Endothelial cell of umbilical vein (primary cell): ENCODE data around the gene MDN1. TPM values are rescaled to one million over a fixed set of nuclear protein-coding genes. Genes with fewer than 3 reads are reported as not detected.
A peak's percentile ranks its signal among the peaks of the same experiment; 100 is the strongest.

Experiments
- Bru-seq: library from RNA; stranded (reverse); fragments of 400-500 nt; gene quantifications from one replicate; lab custom pipeline; 2021; lab: Mats Ljungman, UMichigan
- BruChase-seq, 2 experiments: library from RNA; stranded (reverse); fragments of 400-500 nt; gene quantifications; one replicate each; lab custom pipeline; 2021; lab: Mats Ljungman, UMichigan
- BruUV-seq: library from RNA; stranded (reverse); fragments of 400-500 nt; replicated peaks from 2 replicates; lab custom pipeline; 2021; lab: Mats Ljungman, UMichigan
- CTCF ChIA-PET: fragments of 300-600, 350-600 bp; sonication (Branson Sonifier 250); formaldehyde crosslinking; loops from one replicate; lab custom pipeline; 2021; ENCODE audit warnings: antibody characterized with exemption, inconsistent platforms; lab: Charles Lee
- POLR2A ChIA-PET: fragments of 300-600, 350-600 bp; sonication (Branson Sonifier 250); formaldehyde crosslinking; loops from one replicate; lab custom pipeline; 2021; ENCODE audit warnings: antibody characterized with exemption, inconsistent platforms; lab: Charles Lee
- DNase-seq: peaks from one replicate; pipeline ENCODE4 v3.0.0-alpha.2; 2011; ENCODE audit warnings: low read depth, low spot score
- FAIRE-seq: peaks from 2 replicates; lab custom pipeline; 2011; peaks lifted over from hg19 to GRCh38; lab: Jason Lieb, UNC
- H2AFZ ChIP-seq: 2 replicates; pipeline ENCODE4 v1.6.0; 2012; ENCODE audit warnings: low read depth, low read length, control low read depth, inconsistent platforms
- H3K27ac ChIP-seq: 2 replicates; pipeline ENCODE4 v1.5.1; 2011; ENCODE audit warnings: low read depth, mild to moderate bottlenecking, control low read depth, low read length, moderate library complexity; ENCODE audit not compliant: insufficient read depth
- H3K27me3 ChIP-seq, 2 experiments: 2 replicates each; pipeline versions ENCODE4 v1.6.0 to v1.6.1; 2011; ENCODE audit warnings: low read length in 2 of 2, mixed read lengths in 1 of 2; ENCODE audit not compliant: control insufficient read depth in 2 of 2, insufficient read depth in 2 of 2
- H3K36me3 ChIP-seq, 2 experiments: 2 replicates in 1 of 2; 3 replicates in 1 of 2; pipeline ENCODE4 v1.5.1; 2011; ENCODE audit warnings: low read length in 2 of 2, mild to moderate bottlenecking in 1 of 2, moderate library complexity in 1 of 2; ENCODE audit not compliant: control insufficient read depth in 2 of 2, insufficient read depth in 2 of 2; ENCODE audit errors: extremely low read depth in 1 of 2
- H3K4me1 ChIP-seq: 3 replicates; pipeline ENCODE4 v1.5.1; 2011; ENCODE audit warnings: mild to moderate bottlenecking, low read length; ENCODE audit not compliant: control insufficient read depth, insufficient read depth; ENCODE audit errors: extremely low read depth
- H3K4me2 ChIP-seq: 2 replicates; pipeline ENCODE4 v1.6.1; 2011; ENCODE audit warnings: low read length, control low read depth, mixed read lengths; ENCODE audit not compliant: insufficient read depth
- H3K4me3 ChIP-seq, 3 experiments: fragments of 200-600 bp in 1 of 3; sonication (generic), shearing (Covaris generic) in 1 of 3; replicated peaks in 1 of 3; 2 replicates each; pipeline ENCODE4 v1.5.1; 2011 to 2016; ENCODE audit warnings: control low read depth in 3 of 3, low read length in 3 of 3, mild to moderate bottlenecking in 2 of 3, inconsistent platforms in 1 of 3, low read depth in 1 of 3, moderate library complexity in 1 of 3; ENCODE audit not compliant: insufficient read depth in 1 of 3
- H3K79me2 ChIP-seq: 2 replicates; pipeline ENCODE4 v1.6.0; 2012; ENCODE audit warnings: low read length, inconsistent platforms; ENCODE audit not compliant: control insufficient read depth, insufficient read depth
- H3K9ac ChIP-seq: replicated peaks from 2 replicates; pipeline ENCODE3; 2011; ENCODE audit warnings: low read length, control low read depth; ENCODE audit not compliant: insufficient read depth; ENCODE audit errors: extremely low read depth
- H3K9me1 ChIP-seq: replicated peaks from 3 replicates; pipeline ENCODE4 v1.6.0; 2011; ENCODE audit warnings: mild to moderate bottlenecking, low read length; ENCODE audit not compliant: control insufficient read depth, insufficient read depth; ENCODE audit errors: extremely low read depth
- H3K9me3 ChIP-seq: replicated peaks from 2 replicates; pipeline ENCODE4 v1.5.1; 2012; ENCODE audit warnings: low read length, inconsistent platforms; ENCODE audit not compliant: control insufficient read depth, insufficient read depth
- H4K20me1 ChIP-seq: replicated peaks from 2 replicates; pipeline ENCODE3; 2011; ENCODE audit warnings: mild to moderate bottlenecking, low read length; ENCODE audit not compliant: control insufficient read depth, insufficient read depth; ENCODE audit errors: extremely low read depth
- EZH2 ChIP-seq: IDR thresholded peaks from 2 replicates; pipeline ENCODE4 v1.6.1; 2012; ENCODE audit warnings: borderline replicate concordance, low read depth, mild to moderate bottlenecking, moderate library complexity, low read length, inconsistent platforms; ENCODE audit not compliant: severe bottlenecking
- FOS ChIP-seq: IDR thresholded peaks from 2 replicates; pipeline ENCODE4 v1.6.1; 2011; ENCODE audit warnings: mild to moderate bottlenecking, low read length, moderate library complexity, borderline replicate concordance; ENCODE audit not compliant: insufficient read depth
- GATA2 ChIP-seq: IDR thresholded peaks from 2 replicates; pipeline ENCODE4 v1.7.0; 2011; ENCODE audit warnings: low read depth, mild to moderate bottlenecking, moderate library complexity, mixed read lengths, low read length; ENCODE audit not compliant: insufficient read length, insufficient read depth
- JUN ChIP-seq: IDR thresholded peaks from 2 replicates; pipeline ENCODE4 v1.6.1; 2011; ENCODE audit warnings: borderline replicate concordance, low read depth; ENCODE audit not compliant: insufficient read length, insufficient read depth
- MAX ChIP-seq: IDR thresholded peaks from 2 replicates; pipeline ENCODE4 v1.6.1; 2011; ENCODE audit not compliant: insufficient read depth, insufficient read length
- MYC ChIP-seq: IDR thresholded peaks from one replicate; pipeline ENCODE4 v1.6.1; 2011; ENCODE audit warnings: mild to moderate bottlenecking, low read depth, low read length
- POLR2A ChIP-seq: IDR thresholded peaks from 2 replicates; pipeline ENCODE4 v1.6.1; 2012; ENCODE audit warnings: low read depth, mild to moderate bottlenecking, control low read depth, low read length
- POLR2AphosphoS5 ChIP-seq: IDR thresholded peaks from 2 replicates; pipeline ENCODE4 v1.6.1; 2012; ENCODE audit warnings: low read depth, mild to moderate bottlenecking, control low read depth, low read length, moderate library complexity; ENCODE audit not compliant: insufficient read depth
- dilution Hi-C: fragments of 300-500 bp; cut with MboI; formaldehyde crosslinking; loops from one replicate; pipeline ENCODE4 v1.15.0; 2019; ENCODE audit warnings: low sequenced_read_pairs; ENCODE audit not compliant: extremely low pct_ligation_motif_present
- intact Hi-C: fragments of 100-400 bp; cut with micrococcal nuclease; formaldehyde crosslinking; loops from one replicate; pipeline ENCODE4 v1.10.0; 2022
- long read RNA-seq: library from polyadenylated mRNA; stranded (forward); transcript quantifications from one replicate; pipeline ENCODE4 v2.0.0, GENCODE V29; 2021
- polyA minus RNA-seq, 3 experiments: library from RNA; depleted of rRNA, polyadenylated mRNA; stranded (reverse); fragments of >200 nt; gene quantifications; 1 replicate in 1 of 3; 2 replicates in 2 of 3; pipeline ENCODE4 v1.2.3, GENCODE V29; 2011
- polyA plus RNA-seq, 4 experiments: library from polyadenylated mRNA; depleted of rRNA in 3 of 4; stranded (reverse) in 3 of 4; unstranded in 1 of 4; fragments of >200 nt; gene quantifications; 2 replicates each; pipeline versions ENCODE4 v1.2.1 to v1.2.3, GENCODE V29; 2011 to 2012; ENCODE audit warnings: missing spikeins in 1 of 4
- total RNA-seq: library from RNA; stranded (reverse); gene quantifications from 2 replicates; pipeline ENCODE4 v1.2.3, GENCODE V29; 2021

Gene MDN1
- total RNA-seq (35.1 and 39.6 TPM in 2 replicates), polyA plus RNA-seq (7.6 and 9.2 TPM in 2 replicates), polyA minus RNA-seq (28.5 and 29.0 TPM in 2 replicates), Bru-seq, nascent RNA (percentile 79 among the genes with signal in this experiment), BruChase-seq, experiment 1, labeled RNA remaining after a 6-hour chase (percentile 78 among the genes with signal in this experiment), BruChase-seq, experiment 2, labeled RNA remaining after a 2-hour chase (percentile 77 among the genes with signal in this experiment)
- polyA plus RNA-seq (2011; cell fraction: cytosol; rRNA removed), result 11.7 and 12.1 TPM in 2 replicates
- polyA plus RNA-seq (2011; cell fraction: nucleus; rRNA removed), result 44.9 and 46.1 TPM in 2 replicates
- 18.5 and 23.1 TPM in 2 replicates for polyA plus RNA-seq (2012)
- 16.4 TPM for polyA minus RNA-seq (2011; cell fraction: cytosol; rRNA and poly(A)+ RNA removed)
- 35.4 and 52.7 TPM in 2 replicates for polyA minus RNA-seq (2011; cell fraction: nucleus; rRNA and poly(A)+ RNA removed)
- long read RNA-seq, partial matches to known transcripts, result 9 of 15 reads
- long read RNA-seq, other reads (novel, unspliced or antisense), result 6 of 15 reads

- CTCF ChIA-PET, result interaction anchor here (1.1 to 2.6 kb wide), 3 partner anchors 10 to 121 kb away, joined by 3 to 16 read pairs (median 7); partner anchors contain the start of gene CASP8AP2
- H3K79me2 ChIP-seq, result peaks cover 46% of the 10 kb centered on the region
- peak; percentile 98 for FAIRE-seq
Measured at GRCh38 chr6:89819336-89820130, at the start of gene MDN1. MDN1 (minus strand) TSS chr6:89819794; CDS start chr6:89819607, 187 bp downstream.

More at GRCh38 chr6:89819336-89820130, at the start of gene MDN1:
- dilution Hi-C loops (no loop called here), intact Hi-C loops (loop anchor here (1.0 to 10.0 kb wide), 5 partner anchors 10 to 768 kb away; partner anchors contain the start of genes ANKRD6, CASP8AP2 and MAP3K7)
- no peaks in the 10 kb centered on the region for H3K9me1 ChIP-seq
- peak within 1 kb of the TSS; percentile 35 to 78 (median 67) for H3K4me3 ChIP-seq
- no peaks in the 10 kb centered on the region for H4K20me1 ChIP-seq
- TSS peak; percentile 26 for BruUV-seq
- DNase-seq, result peak; percentile 96
- no peaks in the 10 kb centered on the region for H3K27me3 ChIP-seq
- peak within 1 kb of the TSS; percentile 86 for H2AFZ ChIP-seq
- H3K9ac ChIP-seq, result peak within 1 kb of the TSS; percentile 44
- H3K4me1 ChIP-seq, result peaks cover 13% of the 10 kb centered on the region
- no peaks in the 10 kb centered on the region for H3K9me3 ChIP-seq
- peak within 1 kb of the TSS; percentile 11 for H3K27ac ChIP-seq
- no peaks in the 10 kb centered on the region for H3K36me3 ChIP-seq
- POLR2A ChIA-PET, result interaction anchor here (0.5 to 1.8 kb wide), 3 partner anchors 10 to 63 kb away, joined by 3 to 12 read pairs (median 3); partner anchors contain the start of gene CASP8AP2
- TF ChIP-seq GATA2 (no peak), EZH2 (no peak), POLR2A (peak; percentile 84), MAX (peak; percentile 97), FOS (no peak), JUN (no peak), POLR2AphosphoS5 (peak; percentile 85), MYC (peak; percentile 93)
- H3K4me2 ChIP-seq, result peak within 1 kb of the TSS; percentile 84
